CD4-positive, alpha-beta T cell treated with Interleukin-10 for 1 hour (primary cell): ENCODE measurements around the gene RALGAPB.

Experiments used
- DNase-seq: peaks from one replicate; pipeline ENCODE4 v3.0.0-alpha.2; 2020

Gene RALGAPB

GRCh38 chr20:38551056-38551626 lies 78.5 kb downstream of the RALGAPB start:
- no peak for DNase-seq

GRCh38 chr20:38554986-38555385 lies 82.3 kb downstream of the RALGAPB start:
- no peak for DNase-seq

- no peak for DNase-seq
These were observed 82.8 kb downstream of the RALGAPB start for GRCh38 chr20:38555395-38555794.

- no peak for DNase-seq
These were observed 84.5 kb downstream of the RALGAPB start for GRCh38 chr20:38557174-38557573.

GRCh38 chr20:38558596-38559360 lies 86.1 kb downstream of the RALGAPB start:
- DNase-seq = no peak

GRCh38 chr20:38559764-38560163 lies 87.1 kb downstream of the RALGAPB start:
- no peak for DNase-seq

GRCh38 chr20:38563802-38564431 lies 91.3 kb downstream of the RALGAPB start:
- DNase-seq = no peak

GRCh38 chr20:38564680-38565079 lies 92.0 kb downstream of the RALGAPB start:
- DNase-seq = no peak

- DNase-seq = no peak
These were observed 93.5 kb downstream of the RALGAPB start for GRCh38 chr20:38566036-38566598.

- DNase-seq = no peak
These were observed 97.3 kb downstream of the RALGAPB start for GRCh38 chr20:38569747-38570525.

- DNase-seq = no peak
These were observed 100.8 kb downstream of the RALGAPB start for GRCh38 chr20:38573413-38573812.

GRCh38 chr20:38579219-38579910 lies 106.7 kb downstream of the RALGAPB start:
- DNase-seq = no peak

GRCh38 chr20:38579921-38580320 lies 107.3 kb downstream of the RALGAPB start:
- DNase-seq = no peak

- no peak for DNase-seq
These were observed 108.4 kb downstream of the RALGAPB start, which contains the start of gene ADIG for GRCh38 chr20:38581013-38581412. ADIG (plus strand) TSS chr20:38581197; CDS start chr20:38581251, 54 bp downstream.

- no peak for DNase-seq
These were observed 109.3 kb downstream of the RALGAPB start for GRCh38 chr20:38581830-38582358.

GRCh38 chr20:38583306-38583705 lies 110.7 kb downstream of the RALGAPB start:
- DNase-seq = no peak

- no peak for DNase-seq
These were observed 111.6 kb downstream of the RALGAPB start for GRCh38 chr20:38584099-38584763.

GRCh38 chr20:38585404-38586180 lies 112.9 kb downstream of the RALGAPB start:
- no peak for DNase-seq

- no peak for DNase-seq
These were observed 113.5 kb downstream of the RALGAPB start for GRCh38 chr20:38586181-38586525.

- no peak for DNase-seq
These were observed 115.7 kb downstream of the RALGAPB start for GRCh38 chr20:38588303-38588702.

GRCh38 chr20:38589351-38589750 lies 116.7 kb downstream of the RALGAPB start:
- DNase-seq = no peak
